Liver (tissue), 9 donors: ENCODE data around the gene EXOC6. TPM values are rescaled to one million over a fixed set of nuclear protein-coding genes. Genes with fewer than 3 reads are reported as not detected.

Source experiments
- DNase-seq: peaks from one replicate; pipeline ENCODE4 v3.0.0-alpha.2; 2017; ENCODE audit warnings: low spot score
- H3K27ac ChIP-seq, 2 donors: one replicate each; pipeline ENCODE4 v1.7.0; 2013; ENCODE audit warnings: inconsistent platforms in 2 of 2, low read length in 2 of 2, control low read depth in 1 of 2, low read depth in 1 of 2, mild to moderate bottlenecking in 1 of 2
- H3K27me3 ChIP-seq, 4 donors: one replicate each; pipeline versions ENCODE4 v1.6.1 to v1.7.0; 2013; ENCODE audit warnings: low read length in 3 of 4, inconsistent platforms in 1 of 4, mild to moderate bottlenecking in 1 of 4, moderate library complexity in 1 of 4; ENCODE audit not compliant: control insufficient read depth in 4 of 4, insufficient read depth in 4 of 4
- H3K36me3 ChIP-seq, 4 donors: one replicate each; pipeline versions ENCODE4 v1.6.1 to v1.7.0; 2013; ENCODE audit warnings: low read length in 3 of 4, mild to moderate bottlenecking in 3 of 4, low read depth in 1 of 4, moderate library complexity in 1 of 4; ENCODE audit not compliant: control insufficient read depth in 4 of 4, insufficient read depth in 3 of 4
- H3K4me1 ChIP-seq, 4 donors: one replicate each; pipeline versions ENCODE4 v1.6.1 to v1.7.0; 2013; ENCODE audit warnings: low read length in 3 of 4, mild to moderate bottlenecking in 3 of 4, moderate library complexity in 1 of 4; ENCODE audit not compliant: control insufficient read depth in 4 of 4, insufficient read depth in 4 of 4
- H3K4me3 ChIP-seq, 3 donors: one replicate each; pipeline versions ENCODE4 v1.6.1 to v1.7.0; 2013; ENCODE audit warnings: low read length in 3 of 3, control low read depth in 1 of 3, low read depth in 1 of 3, mild to moderate bottlenecking in 1 of 3
- H3K9ac ChIP-seq, 2 donors: one replicate each; pipeline ENCODE4 v1.7.0; 2013; ENCODE audit warnings: low read length in 2 of 2, mild to moderate bottlenecking in 2 of 2, moderate library complexity in 2 of 2, control low read depth in 1 of 2, low read depth in 1 of 2
- H3K9me3 ChIP-seq, 4 donors: one replicate each; pipeline versions ENCODE4 v1.6.1 to v1.7.0; 2013; ENCODE audit warnings: low read length in 3 of 4; ENCODE audit not compliant: control insufficient read depth in 4 of 4
- CTCF ChIP-seq: fragments of 150-350 bp; IDR thresholded peaks from 2 replicates; pipeline ENCODE4 v1.5.1; 2017; ENCODE audit warnings: improper control_type of control experiment, low read depth, low read length; ENCODE audit not compliant: missing input control
- FOXA1 ChIP-seq: IDR thresholded peaks from 2 replicates; pipeline ENCODE4 v1.6.1; 2016; ENCODE audit warnings: antibody characterized with exemption
- FOXA2 ChIP-seq: IDR thresholded peaks from 2 replicates; pipeline ENCODE4 v1.6.1; 2016; ENCODE audit warnings: antibody characterized with exemption
- GABPA ChIP-seq, 2 donors: IDR thresholded peaks in 1 of 2; conservative IDR thresholded peaks in 1 of 2; 2 replicates each; pipeline ENCODE4 v1.6.1; 2016; ENCODE audit warnings: antibody characterized with exemption in 2 of 2, mild to moderate bottlenecking in 1 of 2, moderate library complexity in 1 of 2
- HNF4A ChIP-seq, 2 donors: conservative IDR thresholded peaks; 2 replicates each; pipeline ENCODE4 v1.6.1; 2016; ENCODE audit warnings: antibody characterized with exemption in 2 of 2, mild to moderate bottlenecking in 2 of 2
- HNF4G ChIP-seq: IDR thresholded peaks from 2 replicates; pipeline ENCODE4 v1.6.1; 2016; ENCODE audit warnings: antibody characterized with exemption
- JUND ChIP-seq, 2 donors: IDR thresholded peaks; 2 replicates each; pipeline ENCODE4 v1.6.1; 2016; ENCODE audit warnings: antibody characterized with exemption in 2 of 2
- MAX ChIP-seq: IDR thresholded peaks from 2 replicates; pipeline ENCODE4 v1.6.1; 2016; ENCODE audit warnings: antibody characterized with exemption
- NR2F2 ChIP-seq: IDR thresholded peaks from 2 replicates; pipeline ENCODE4 v1.6.1; 2016; ENCODE audit warnings: antibody characterized with exemption
- REST ChIP-seq: IDR thresholded peaks from 2 replicates; pipeline ENCODE4 v1.6.1; 2016; ENCODE audit warnings: antibody characterized with exemption, mild to moderate bottlenecking
- RXRA ChIP-seq, 2 donors: IDR thresholded peaks; 2 replicates each; pipeline ENCODE4 v1.6.1; 2017 to 2018; ENCODE audit warnings: antibody characterized with exemption in 2 of 2, mild to moderate bottlenecking in 1 of 2
- SP1 ChIP-seq: IDR thresholded peaks from 2 replicates; pipeline ENCODE4 v1.6.1; 2018; ENCODE audit warnings: antibody characterized with exemption, mild to moderate bottlenecking
- TAF1 ChIP-seq: conservative IDR thresholded peaks from 2 replicates; pipeline ENCODE4 v1.6.1; 2016; ENCODE audit warnings: antibody characterized with exemption, mild to moderate bottlenecking
- YY1 ChIP-seq: IDR thresholded peaks from 2 replicates; pipeline ENCODE4 v1.6.1; 2016; ENCODE audit warnings: antibody characterized with exemption, mild to moderate bottlenecking
- WGBS: extraction: QIAGEN DNeasy Blood & Tissue Kit; methylation state at CpG from one replicate; pipeline ENCODE4 v1.1.7; 2013; 5-methylcytosine and 5-hydroxymethylcytosine counted together
- polyA plus RNA-seq, 2 donors: library from polyadenylated mRNA; stranded (reverse) in 1 of 2; unstranded in 1 of 2; fragments of 200-250 nt in 1 of 2; fragments of >200 nt in 1 of 2; fragmentation: Nextera tagmentation in 1 of 2; extraction: Ambion mirVana in 1 of 2; gene quantifications; one replicate each; pipeline versions ENCODE4 v1.2.1 to v1.2.3, GENCODE V29; 2013 to 2015
- total RNA-seq, 2 donors: library from RNA; depleted of rRNA; stranded (reverse); fragments of >200 nt; gene quantifications; one replicate each; pipeline ENCODE4 v1.2.3, GENCODE V29; 2014
- donor health status: healthy.
- donor health status: healthy.
- donor health status: healthy.
- donor health status: healthy.
- donor health status: healthy.

EXOC6 gene
- total and polyA plus RNA-seq, 4 donors: 6.5 to 35.4 (median 8.4) TPM

- no peak overlapping the region for H3K4me3 ChIP-seq
- WGBS: 79% methylated on average over 3 of the region's 3 CpGs
- no peaks in the 10 kb centered on the region for H3K27me3 ChIP-seq
- no peak overlapping the region for H3K9ac ChIP-seq
- no peaks in the 10 kb centered on the region for H3K4me1 ChIP-seq
- H3K36me3 ChIP-seq: no peaks in the 10 kb centered on the region
- no peaks in the 10 kb centered on the region for H3K9me3 ChIP-seq
- DNase-seq: no peak
- no peak for TF ChIP-seq GABPA (IDR thresholded peaks at IDR 0.05 in 1 of 2, conservative IDR thresholded peaks at IDR 0.05 in 1 of 2)
- no peak for TF ChIP-seq NR2F2
- no peak for TF ChIP-seq TAF1
- no peak for TF ChIP-seq JUND (IDR thresholded peaks at IDR 0.05)
- TF ChIP-seq SP1: no peak
- no peak for TF ChIP-seq YY1
- no peak for TF ChIP-seq HNF4A (conservative IDR thresholded peaks at IDR 0.05)
- no peak for TF ChIP-seq RXRA (IDR thresholded peaks at IDR 0.05)
- no peak for TF ChIP-seq FOXA2
- TF ChIP-seq HNF4G: no peak
- TF ChIP-seq REST: no peak
- H3K27ac ChIP-seq: no peak overlapping the region
Observed at GRCh38 chr10:92809840-92810239, 38.5 kb upstream of the EXOC6 start.

- H3K36me3 ChIP-seq: no peaks in the 10 kb centered on the region
- H3K4me3 ChIP-seq: no peak overlapping the region
- no peak overlapping the region for H3K27ac ChIP-seq
- no peaks in the 10 kb centered on the region for H3K27me3 ChIP-seq
- H3K9ac ChIP-seq: no peak overlapping the region
- no peaks in the 10 kb centered on the region for H3K9me3 ChIP-seq
- TF ChIP-seq CTCF (no peak), NR2F2 (no peak), FOXA1 (no peak), REST (no peak), MAX (no peak), TAF1 (no peak), JUND (IDR thresholded peaks at IDR 0.05) (no peak)
- no peaks in the 10 kb centered on the region for H3K4me1 ChIP-seq
- no peak for DNase-seq
- 57% methylated on average over 4 of the region's 4 CpGs for WGBS
Observed at GRCh38 chr10:92810934-92811532, 37.3 kb upstream of the EXOC6 start.
